NCI-H146 treated with DMSO at 0.1 percent for 48 hours (cell line): ENCODE data around the gene PERM1.
"Not testable (repeated sequence)": the region's sequence is repeated elsewhere in the genome, so short reads cannot be mapped to it uniquely, and the experiment has no call there.

Experiments
- DNase-seq: peaks from one replicate; lab custom pipeline; 2025; ENCODE audit not compliant: unreplicated experiment; lab: John Stamatoyannopoulos, UW

The PERM1 gene, protein sequence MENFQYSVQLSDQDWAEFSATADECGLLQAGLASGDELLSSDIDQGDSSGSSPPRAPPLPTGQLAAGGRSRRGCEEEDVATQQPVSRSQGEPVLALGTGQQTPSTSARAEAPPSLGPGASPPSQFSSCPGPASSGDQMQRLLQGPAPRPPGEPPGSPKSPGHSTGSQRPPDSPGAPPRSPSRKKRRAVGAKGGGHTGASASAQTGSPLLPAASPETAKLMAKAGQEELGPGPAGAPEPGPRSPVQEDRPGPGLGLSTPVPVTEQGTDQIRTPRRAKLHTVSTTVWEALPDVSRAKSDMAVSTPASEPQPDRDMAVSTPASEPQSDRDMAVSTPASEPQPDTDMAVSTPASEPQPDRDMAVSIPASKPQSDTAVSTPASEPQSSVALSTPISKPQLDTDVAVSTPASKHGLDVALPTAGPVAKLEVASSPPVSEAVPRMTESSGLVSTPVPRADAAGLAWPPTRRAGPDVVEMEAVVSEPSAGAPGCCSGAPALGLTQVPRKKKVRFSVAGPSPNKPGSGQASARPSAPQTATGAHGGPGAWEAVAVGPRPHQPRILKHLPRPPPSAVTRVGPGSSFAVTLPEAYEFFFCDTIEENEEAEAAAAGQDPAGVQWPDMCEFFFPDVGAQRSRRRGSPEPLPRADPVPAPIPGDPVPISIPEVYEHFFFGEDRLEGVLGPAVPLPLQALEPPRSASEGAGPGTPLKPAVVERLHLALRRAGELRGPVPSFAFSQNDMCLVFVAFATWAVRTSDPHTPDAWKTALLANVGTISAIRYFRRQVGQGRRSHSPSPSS

DNA sequence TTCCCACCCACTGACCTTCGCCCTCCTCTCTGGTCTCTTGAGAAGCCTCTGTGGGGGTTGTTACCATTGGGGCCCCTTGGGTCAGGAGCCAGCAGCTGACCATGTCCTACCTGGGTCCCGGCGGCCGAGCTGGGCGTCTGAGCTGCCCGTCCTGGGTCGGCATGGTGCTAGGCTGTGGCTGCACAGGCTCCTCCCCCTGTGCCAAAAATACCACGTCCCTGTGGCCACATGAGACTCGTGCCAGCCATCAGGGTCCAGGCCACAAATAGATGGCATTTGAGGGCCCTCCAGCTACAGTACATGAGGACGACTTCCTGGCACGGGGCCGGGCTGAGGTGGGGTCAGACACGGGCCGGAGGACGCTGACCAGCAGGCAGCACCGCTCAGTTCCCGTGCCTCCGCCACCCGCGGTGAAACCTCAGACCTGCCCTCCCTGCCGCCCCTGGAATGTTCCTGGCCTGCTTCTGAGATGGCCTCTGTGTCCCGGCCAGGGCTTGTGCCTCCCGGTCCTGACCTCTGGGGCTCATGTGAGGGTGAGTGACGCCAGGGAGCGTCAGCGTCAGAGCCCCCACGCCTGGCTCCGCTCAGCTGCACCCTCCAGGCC is at the start of gene PERM1:
Gene PERM1 (minus strand): TSS at position 139 of the 604 bp plus-strand sequence. CDS start 1,064 bp downstream, outside the sequence.
- no peak for DNase-seq

DNA sequence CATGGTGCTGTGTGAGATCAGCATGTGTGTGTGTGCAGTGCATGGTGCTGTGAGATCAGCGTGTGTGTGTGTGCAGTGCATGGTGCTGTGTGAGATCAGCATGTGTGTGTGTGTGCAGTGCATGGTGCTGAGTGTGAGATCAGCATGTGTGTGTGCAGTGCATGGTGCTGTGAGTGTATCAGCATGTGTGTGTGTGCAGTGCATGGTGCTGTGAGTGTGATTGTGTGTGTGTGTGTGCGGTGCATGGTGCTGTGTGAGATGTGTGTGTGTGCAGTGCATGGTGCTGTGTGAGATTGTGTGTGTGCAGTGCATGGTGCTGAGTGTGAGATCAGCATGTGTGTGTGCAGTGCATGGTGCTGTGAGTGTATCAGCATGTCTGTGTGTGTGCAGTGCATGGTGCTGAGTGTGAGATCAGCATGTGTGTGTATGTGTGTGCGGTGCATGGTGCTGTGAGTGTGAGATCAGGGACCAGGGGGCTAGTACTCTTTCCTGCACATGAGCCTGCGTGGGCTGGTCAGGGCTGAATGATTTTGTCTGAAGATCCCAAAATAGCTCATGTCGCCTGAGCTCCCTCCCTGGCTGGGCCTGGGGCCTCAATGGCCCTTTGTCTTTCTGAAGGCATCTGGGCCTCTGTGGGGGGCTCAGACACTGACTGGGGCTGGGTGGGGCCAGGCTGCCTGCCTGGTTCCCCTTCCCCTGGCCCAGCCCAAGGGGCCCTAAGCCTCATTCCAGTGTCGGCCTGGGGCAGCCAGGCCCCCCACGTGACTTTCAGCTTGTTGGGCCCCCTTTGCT is 49.2 kb upstream of the PERM1 start:
- DNase-seq: not testable (repeated sequence)

DNA sequence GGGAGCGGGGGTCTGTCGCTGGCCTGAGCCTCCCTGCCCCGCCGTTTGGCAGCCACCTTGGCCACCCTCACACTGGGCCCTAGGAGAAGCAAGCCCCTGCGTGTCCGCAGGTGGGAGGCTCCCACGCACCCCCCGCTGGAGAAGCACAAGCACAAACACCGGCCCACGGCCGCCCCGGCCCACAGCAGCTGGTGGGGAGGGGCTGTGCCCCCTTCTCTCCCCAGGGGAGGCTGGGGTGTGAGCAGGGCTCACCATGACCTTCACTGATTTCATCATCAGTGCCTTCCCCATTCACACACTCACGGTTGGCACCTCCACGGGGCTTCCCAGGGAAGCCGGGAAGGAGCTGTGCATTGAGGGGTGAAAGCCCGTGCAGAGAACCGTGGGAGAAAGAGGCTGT is 45.9 kb upstream of the PERM1 start:
- no peak for DNase-seq

DNA sequence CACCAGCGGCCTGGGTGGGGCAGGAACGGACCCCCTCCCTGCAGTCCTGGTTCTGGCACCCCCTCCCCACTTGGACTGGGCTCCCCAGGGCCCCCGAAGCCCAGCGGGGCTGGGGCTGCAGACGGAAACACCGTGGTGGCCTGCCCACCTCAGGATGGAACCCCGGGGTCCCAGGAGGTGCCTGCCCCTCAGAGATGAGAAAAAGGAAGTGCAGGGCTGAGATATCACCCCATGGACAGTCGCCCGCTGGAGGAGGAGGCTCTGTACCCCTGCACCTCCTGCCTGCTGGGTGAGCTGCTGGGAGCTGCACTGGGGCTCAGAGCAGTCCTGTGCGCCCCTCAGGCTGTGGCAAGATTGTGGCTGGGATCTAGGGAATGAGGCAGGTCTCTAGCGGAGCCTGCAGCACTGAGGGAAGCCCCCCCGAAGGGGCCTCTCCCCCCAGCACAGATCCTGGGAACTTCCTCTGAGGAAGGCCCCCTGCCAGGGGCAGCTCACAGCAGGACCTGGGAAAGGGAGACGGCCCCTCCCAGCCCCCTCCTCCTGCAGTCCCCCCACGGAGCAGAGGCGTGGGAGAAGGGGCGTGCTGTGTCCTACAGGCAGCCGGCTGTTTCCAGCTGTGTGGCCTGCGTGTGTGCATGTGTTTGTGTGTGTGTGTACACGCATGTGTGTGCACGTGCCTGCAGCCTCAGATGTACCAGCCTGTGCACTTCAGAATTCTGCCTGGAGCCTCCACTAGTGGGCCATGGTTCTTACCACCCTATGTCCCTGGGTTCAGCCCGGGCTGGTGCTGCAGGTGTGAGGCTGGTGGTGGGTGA is 44.9 kb upstream of the PERM1 start:
- DNase-seq: no peak

DNA sequence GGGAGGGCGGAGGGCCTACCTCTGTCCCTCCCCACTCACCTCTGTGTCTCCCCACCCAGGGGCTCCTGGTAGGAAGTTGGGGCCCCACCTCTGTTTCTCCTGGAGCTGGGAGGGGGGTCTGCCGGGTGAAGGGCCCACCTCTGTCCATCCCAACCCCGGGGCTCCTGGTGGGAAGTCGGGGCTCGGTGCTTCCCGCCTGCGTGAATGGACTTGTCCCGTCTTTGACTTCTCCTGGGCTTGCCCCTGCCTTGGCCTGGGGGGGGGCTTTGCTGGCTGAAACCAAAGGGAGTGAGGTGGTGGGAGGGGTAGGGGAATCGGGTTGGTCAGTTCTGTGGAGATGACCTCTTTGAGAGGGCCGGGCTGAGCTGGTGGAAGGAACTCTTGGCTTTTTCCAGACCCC is 43.8 kb upstream of the PERM1 start:
- no peak for DNase-seq

DNA sequence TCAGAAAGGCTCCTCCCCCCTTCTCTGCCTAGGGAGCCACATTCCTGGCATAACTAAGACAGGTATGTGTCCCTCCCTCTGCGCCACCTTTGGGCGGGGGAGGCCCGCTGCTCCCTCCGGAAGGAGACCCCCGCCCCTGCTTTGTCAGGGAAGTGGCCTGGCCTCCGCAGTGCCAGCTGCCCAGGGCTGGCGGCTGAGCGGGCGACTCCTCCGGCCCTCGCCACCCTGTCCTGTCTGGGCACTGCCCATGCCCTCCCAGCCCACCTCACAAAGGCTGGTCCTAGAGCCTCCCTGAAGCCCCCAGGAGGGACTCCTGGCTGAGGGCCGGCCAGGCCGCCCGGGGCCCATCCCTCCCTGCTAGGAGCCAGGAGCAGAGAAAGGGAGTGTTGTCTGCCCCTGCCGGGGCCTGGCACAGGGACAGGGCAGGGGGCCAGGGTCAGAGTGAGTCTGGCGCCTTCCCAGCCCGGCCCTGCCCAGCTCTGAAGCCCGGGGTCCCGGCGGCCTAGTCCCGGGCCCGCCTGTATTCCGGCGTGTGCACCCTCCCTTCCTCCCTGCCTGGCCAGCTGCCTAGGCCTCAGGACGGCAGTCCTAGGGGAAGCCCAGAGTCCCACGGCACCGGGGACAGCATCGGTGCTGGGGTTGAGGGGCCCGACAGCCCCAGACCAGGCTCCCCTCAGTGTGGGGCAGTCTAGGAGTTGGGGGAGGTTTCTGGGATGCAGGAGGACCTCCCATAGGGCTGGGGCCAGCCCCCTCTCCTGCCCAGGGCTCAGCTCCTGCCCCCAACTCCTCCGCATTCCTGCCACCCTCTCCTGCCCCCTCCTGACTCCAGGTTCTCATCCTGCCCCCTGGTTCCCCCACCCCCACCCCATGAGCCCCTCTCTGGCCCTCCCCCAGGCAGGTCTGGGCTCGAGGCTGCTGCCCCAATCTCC is 43.1 kb upstream of the PERM1 start:
- DNase-seq: no peak

DNA sequence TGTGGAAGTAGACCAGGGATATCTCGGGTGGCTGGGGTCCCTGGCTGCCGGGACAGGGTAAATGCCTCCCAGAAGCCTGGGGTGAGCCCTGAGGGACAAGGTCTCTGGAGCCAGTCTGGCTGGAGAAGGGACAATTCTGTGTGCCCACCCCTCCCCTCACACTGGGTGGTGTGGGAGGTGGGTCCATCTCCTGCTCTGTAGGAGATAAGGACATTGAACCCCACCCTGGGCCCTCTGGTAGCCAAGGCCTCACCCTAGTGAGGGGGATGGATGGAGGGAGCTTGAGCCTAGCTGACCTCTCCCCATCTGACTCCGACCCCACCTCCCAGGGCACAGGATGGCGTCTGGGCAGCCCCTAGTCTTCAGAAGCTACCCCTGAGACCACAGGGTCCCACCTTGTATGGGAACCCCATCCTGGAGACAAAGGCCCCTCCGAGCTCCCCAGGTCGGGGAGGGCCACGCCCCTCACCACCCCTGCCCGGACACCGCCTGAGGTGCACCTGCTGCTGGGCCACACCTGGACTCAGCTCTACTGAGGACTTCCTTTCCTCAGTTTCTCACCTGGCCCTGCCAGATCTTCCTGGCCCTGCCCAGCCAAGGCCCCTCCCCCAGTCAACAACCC is 42.4 kb upstream of the PERM1 start:
- DNase-seq: no peak

DNA sequence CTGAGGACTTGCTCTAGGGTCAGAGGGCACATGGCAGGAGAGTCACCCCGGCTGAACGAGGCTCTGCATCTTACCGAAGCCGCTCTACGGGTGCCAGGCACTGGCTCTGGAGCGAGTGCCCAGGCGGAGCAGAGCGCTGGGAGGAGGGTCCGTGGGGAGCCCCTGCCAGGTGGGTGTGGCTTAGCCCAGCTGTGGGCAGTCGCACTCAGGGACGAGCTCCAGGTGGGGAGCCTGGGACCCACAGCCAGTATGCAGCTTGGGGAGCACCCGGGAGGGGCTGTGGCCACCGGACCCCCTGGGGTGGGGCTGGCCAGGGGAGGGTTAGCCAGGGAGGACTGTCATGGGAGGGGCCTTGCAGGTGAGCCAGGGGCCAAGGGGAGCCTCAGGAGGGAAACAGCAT is 41.8 kb upstream of the PERM1 start:
- DNase-seq: no peak

DNA sequence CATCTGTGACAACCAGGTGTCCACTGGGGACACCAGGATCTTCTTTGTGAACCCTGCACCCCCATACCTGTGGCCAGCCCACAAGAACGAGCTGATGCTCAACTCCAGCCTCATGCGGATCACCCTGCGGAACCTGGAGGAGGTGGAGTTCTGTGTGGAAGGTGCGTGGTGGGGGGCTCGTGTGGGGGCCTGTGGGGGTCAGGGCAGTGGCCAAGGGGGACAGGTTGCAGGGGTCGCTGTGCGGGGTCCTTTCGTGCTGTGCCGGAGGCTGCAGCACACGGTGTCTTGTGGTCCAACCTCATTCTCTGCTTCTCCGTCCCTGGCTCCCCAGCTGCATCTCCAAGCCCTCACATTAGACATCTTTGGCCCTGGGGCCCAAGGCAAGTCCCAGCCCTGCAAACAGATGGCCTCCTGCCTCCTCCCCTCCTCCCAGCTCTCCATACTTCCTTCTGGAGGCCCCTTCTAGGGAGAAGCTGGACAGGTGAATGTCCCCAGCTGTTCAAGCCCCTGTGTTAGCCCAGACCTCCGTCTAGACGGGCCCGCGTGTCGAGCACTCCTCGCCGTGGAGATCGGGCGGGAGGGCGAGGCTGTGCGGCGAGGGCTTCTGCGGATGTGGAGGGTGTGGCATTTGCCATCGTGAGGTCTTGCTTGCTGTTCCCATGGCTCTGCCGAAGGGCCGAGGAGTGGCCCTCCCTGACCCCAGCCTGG is 40.6 kb upstream of the PERM1 start:
- no peak for DNase-seq

DNA sequence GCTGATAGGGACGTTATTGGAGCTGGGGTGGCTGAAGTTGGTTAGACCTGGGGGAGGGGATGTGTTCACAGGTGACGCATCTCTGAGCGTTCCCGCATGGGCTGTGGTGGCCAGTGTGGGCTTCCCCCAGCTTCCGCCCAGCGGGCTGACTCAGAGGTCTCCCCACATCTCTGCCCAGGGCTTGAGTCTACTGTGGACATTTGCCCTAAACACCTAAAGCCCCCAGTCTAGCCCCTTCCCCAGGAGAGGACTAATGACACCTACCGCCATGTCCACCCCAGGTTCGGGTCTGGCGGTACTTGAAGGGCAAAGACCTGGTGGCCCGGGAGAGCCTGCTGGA is 40.0 kb upstream of the PERM1 start:
- no peak for DNase-seq

DNA sequence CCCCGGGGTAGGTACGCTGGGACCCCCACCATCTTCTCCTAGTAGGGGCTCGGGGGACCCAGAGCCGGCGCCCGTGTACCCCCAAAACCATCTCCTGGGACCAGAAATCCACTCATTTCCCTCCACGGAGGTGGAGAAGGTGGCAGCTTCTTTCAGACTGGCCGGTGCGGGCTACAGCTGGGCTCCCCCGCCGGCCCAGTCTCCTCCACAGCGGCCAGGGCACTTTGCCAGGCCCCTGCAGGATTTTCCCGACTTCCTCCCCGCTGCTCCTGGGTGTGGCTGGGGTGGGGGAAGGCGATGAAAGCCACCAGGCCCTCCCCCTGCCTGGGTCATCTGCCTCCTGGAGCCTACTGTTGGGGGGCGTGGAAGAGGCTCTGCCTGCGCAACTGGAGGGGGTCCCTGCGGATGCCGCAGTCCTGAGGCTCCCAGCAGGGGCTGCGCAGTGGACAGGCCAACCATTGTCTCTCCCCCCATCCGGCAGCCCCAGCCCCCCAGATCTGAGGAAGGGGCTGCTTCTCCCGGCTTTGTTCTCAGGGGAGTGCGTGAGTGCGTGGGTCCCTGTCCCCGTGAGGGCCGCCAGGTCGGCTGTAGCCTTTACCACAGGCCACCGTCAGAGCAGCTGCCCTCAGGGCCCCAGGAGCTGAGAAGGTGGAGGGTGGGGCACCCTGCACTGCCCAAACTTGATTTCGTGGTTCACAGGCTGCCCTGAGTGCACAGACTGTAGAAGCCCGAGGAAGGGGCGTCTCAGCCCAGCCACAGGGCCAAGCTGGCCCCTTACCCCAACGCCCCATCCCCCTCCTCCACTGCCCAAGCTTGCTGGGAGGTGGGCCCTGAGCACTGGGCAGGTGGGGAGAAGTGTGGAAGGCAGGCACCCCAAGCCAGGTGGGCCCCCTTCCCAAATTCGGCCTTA is 39.4 kb upstream of the PERM1 start:
- DNase-seq: no peak

DNA sequence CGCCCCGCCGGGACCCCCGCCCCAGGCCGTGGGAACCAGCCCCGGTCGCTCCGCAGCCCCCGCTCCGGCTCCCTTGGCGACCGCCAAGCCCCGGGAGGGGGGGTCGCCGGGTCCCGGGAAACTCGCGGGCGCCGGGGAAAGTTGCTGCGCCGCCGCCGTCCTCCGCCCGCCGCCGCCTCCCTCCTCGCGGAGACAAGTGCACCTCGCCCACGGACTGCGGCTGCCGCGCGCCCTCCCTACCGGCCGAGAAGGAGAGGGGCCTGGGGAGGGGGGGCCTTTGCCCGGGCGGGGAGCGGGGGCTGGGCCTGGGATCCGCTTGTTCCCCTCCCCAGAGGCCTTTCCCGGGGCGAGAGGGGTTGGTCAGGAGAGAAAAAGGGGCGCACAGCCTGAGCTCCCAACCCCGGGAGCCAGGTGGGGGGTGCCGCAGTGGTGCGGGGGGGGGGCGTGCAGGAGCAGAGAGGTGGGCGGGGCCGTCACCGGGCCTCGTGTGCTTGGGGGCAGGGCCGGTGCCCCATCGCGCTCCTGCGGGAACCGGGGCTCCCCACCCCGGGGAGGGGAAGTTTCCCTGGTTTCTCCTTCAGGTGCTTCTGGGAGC is 38.6 kb upstream of the PERM1 start:
- no peak for DNase-seq

DNA sequence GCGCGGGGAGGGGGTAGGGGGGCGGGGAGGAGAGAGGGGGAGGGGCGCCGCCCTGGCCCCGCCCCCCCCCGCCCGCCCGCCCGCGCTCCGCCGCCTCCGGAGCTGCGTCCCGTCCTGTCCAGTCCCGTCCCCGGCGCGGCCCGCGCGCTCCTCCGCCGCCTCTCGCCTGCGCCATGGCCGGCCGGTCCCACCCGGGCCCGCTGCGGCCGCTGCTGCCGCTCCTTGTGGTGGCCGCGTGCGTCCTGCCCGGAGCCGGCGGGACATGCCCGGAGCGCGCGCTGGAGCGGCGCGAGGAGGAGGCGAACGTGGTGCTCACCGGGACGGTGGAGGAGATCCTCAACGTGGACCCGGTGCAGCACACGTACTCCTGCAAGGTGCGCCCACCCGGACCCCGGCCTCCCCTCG is 38.1 kb upstream of the PERM1 start, which contains the start of gene AGRN:
Gene AGRN (plus strand): TSS at position 121 of the 405 bp plus-strand sequence. CDS start 53 bp downstream, at position 174.
- DNase-seq: no peak

DNA sequence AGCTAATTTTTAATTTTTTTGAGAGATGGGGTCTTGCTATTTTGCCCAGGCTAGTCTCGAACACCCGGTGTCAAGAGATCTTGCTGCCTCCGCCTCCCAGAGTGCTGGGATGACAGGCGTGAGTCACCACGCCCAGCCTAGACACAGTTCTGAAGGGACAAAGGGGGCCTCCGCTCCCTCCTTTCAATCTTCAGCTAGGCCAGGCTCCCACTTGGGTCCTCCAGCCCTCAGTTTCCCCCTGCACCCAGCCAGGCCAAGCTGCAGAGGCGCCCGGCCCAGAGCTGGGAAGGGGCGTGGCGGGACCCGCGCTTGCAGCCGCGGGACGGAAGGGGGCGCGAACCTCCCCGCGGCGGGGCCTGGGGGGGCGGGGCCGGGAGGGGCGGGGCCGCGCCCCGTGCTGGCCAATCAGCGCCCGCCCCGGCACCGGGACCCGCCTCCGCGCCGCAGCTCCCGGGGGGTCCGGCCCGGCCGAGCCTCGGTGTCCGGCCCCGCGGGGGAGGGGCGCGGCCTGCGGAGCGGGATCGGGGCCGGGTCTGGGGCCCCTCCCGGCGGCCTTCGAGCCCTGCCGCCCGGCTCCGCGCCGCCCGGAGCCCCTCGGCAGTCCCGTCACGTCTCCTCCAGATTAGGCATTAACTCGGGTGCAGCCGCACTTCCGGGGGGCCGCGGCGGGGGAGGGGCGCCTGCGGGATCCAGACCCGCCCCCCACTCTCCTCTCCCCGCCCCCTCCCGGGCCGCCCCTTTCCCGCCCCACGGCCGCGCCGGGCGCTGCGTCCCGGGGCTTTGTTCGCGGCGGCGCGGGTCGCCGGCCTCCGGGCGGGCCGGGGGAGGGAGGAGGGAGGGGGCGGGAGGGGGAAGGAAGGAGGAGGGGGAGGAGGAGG is 37.5 kb upstream of the PERM1 start:
- DNase-seq: no peak

DNA sequence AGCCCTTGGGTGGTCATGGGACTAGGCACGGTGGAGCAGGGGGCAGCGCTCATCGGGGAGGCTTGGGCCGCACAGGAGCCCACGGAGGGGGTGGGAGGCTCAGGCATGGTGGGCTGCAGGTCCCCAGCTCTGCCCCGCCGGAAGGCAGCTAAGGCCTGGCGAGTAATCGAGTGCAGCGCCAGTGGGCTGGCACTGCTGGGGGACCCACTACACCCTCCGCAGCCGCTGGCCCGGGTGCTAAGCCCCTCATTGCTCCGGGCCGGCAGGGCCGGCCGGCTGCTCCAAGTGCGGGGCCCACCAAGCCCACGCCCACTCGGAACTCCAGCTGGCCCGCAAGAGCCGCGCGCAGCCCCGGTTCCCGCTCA is 36.4 kb upstream of the PERM1 start:
- not testable (repeated sequence) for DNase-seq
